Smooth muscle cell of bladder (primary cell): ENCODE measurements around the gene RASGRP2. TPM values are rescaled to one million over a fixed set of nuclear protein-coding genes. Genes with fewer than 3 reads are reported as not detected.

Experiments used
- total RNA-seq: library from RNA; depleted of rRNA; stranded (reverse); fragments of >200 nt; gene quantifications from 2 replicates; pipeline ENCODE4 v1.2.3, GENCODE V29; 2014

RASGRP2 gene
- total RNA-seq = 0.18 and 0.71 TPM in 2 replicates

GRCh38 chr11:64743591-64744543 is at the start of gene RASGRP2:
Gene RASGRP2, minus strand, starts transcription at chr11:64744142. Its CDS starts 1,276 bp downstream, at chr11:64742866.

GRCh38 chr11:64778473-64779298 is 34.7 kb upstream of the RASGRP2 start, which contains the start of gene SF1:
Gene SF1, minus strand, starts transcription at chr11:64778542. Its CDS starts 150 bp downstream, at chr11:64778392.

GRCh38 chr11:64759722-64760719 is 16.1 kb upstream of the RASGRP2 start, which contains the start of gene PYGM:
Gene PYGM, minus strand, starts transcription at chr11:64759974. Its CDS starts 76 bp downstream, at chr11:64759898.

GRCh38 chr11:64723117-64723906 is 20.6 kb downstream of the RASGRP2 start, which contains the start of gene NRXN2:
Gene NRXN2, minus strand, starts transcription at chr11:64723197. Its CDS starts 9,498 bp downstream, at chr11:64713699.

Other genes starting within 250 kb of the RASGRP2 start
- not detected in 2 replicates for gene SLC22A11, start 188.2 kb downstream of the RASGRP2 start, total RNA-seq
- not detected in 2 replicates for gene SLC22A12, start 152.9 kb downstream of the RASGRP2 start, total RNA-seq
- gene NRXN2, start 20.9 kb downstream of the RASGRP2 start, total RNA-seq = 0.57 and 0.74 TPM in 2 replicates
- 0.57 and 3.1 TPM in 2 replicates for gene PYGM, start 15.8 kb upstream of the RASGRP2 start, total RNA-seq
- gene SF1, start 34.4 kb upstream of the RASGRP2 start, total RNA-seq = 49.1 and 65.5 TPM in 2 replicates
- 5.4 and 10.1 TPM in 2 replicates for gene MAP4K2, start 59.1 kb upstream of the RASGRP2 start, total RNA-seq
- gene MEN1, start 66.4 kb upstream of the RASGRP2 start, total RNA-seq = 8.0 and 14.0 TPM in 2 replicates
- under 0.01 TPM in 2 replicates for gene CDC42BPG, start 100.5 kb upstream of the RASGRP2 start, total RNA-seq
- 48.1 and 54.9 TPM in 2 replicates for gene EHD1, start 134.5 kb upstream of the RASGRP2 start, total RNA-seq
- 6.5 and 8.0 TPM in 2 replicates for gene ATG2A, start 173.1 kb upstream of the RASGRP2 start, total RNA-seq
- gene PPP2R5B, start 180.5 kb upstream of the RASGRP2 start, total RNA-seq = 6.7 and 11.2 TPM in 2 replicates
- gene GPHA2, start 191.8 kb upstream of the RASGRP2 start, total RNA-seq = not detected in 2 replicates
- not detected in 2 replicates for gene MAJIN, start 228.0 kb upstream of the RASGRP2 start, total RNA-seq